HL-60 (cell line): ENCODE results near the gene CAMTA1.

ENCODE experiments used
- CTCF ChIP-seq: IDR thresholded peaks from one replicate; pipeline ENCODE4 v1.5.1; 2011; ENCODE audit warnings: low read length, control low read depth, inconsistent platforms; ENCODE audit not compliant: insufficient read depth
- GABPA ChIP-seq: IDR thresholded peaks from 2 replicates; pipeline ENCODE4 v1.6.1; 2012; ENCODE audit warnings: low read depth
- POLR2AphosphoS5 ChIP-seq: IDR thresholded peaks from 2 replicates; pipeline ENCODE4 v1.6.1; 2012; ENCODE audit warnings: low read depth
- SPI1 ChIP-seq: IDR thresholded peaks from 2 replicates; pipeline ENCODE4 v1.6.1; 2012; ENCODE audit warnings: low read depth, mild to moderate bottlenecking, borderline replicate concordance
- TF ChIP-seq, protein P1 (sequence below): IDR thresholded peaks from 2 replicates; pipeline ENCODE4 v1.6.1; 2012; ENCODE audit warnings: low read depth; ENCODE audit not compliant: insufficient replicate concordance

- TF ChIP-seq CTCF (no peak), POLR2AphosphoS5 (no peak), GABPA (no peak), SPI1 (no peak)
- TF ChIP-seq, protein P1, sequence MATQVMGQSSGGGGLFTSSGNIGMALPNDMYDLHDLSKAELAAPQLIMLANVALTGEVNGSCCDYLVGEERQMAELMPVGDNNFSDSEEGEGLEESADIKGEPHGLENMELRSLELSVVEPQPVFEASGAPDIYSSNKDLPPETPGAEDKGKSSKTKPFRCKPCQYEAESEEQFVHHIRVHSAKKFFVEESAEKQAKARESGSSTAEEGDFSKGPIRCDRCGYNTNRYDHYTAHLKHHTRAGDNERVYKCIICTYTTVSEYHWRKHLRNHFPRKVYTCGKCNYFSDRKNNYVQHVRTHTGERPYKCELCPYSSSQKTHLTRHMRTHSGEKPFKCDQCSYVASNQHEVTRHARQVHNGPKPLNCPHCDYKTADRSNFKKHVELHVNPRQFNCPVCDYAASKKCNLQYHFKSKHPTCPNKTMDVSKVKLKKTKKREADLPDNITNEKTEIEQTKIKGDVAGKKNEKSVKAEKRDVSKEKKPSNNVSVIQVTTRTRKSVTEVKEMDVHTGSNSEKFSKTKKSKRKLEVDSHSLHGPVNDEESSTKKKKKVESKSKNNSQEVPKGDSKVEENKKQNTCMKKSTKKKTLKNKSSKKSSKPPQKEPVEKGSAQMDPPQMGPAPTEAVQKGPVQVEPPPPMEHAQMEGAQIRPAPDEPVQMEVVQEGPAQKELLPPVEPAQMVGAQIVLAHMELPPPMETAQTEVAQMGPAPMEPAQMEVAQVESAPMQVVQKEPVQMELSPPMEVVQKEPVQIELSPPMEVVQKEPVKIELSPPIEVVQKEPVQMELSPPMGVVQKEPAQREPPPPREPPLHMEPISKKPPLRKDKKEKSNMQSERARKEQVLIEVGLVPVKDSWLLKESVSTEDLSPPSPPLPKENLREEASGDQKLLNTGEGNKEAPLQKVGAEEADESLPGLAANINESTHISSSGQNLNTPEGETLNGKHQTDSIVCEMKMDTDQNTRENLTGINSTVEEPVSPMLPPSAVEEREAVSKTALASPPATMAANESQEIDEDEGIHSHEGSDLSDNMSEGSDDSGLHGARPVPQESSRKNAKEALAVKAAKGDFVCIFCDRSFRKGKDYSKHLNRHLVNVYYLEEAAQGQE, result no peak
These were observed 636.8 kb downstream of the CAMTA1 start for GRCh38 chr1:7422081-7422480.
